Measurements from ENCODE around the gene HSD17B11.

Gene HSD17B11

GRCh38 chr4:87339440-87339839 lies 51.5 kb downstream of the HSD17B11 start:
- H3K4me3 ChIP-seq (replicated peaks; ENCODE audit: low read depth, low read length) = no peak overlapping the region
- no peak for TF ChIP-seq CTCF (IDR thresholded peaks at IDR 0.05; ENCODE audit: low read depth, low read length, missing control alignments)
- no peak for DNase-seq (ENCODE audit: extremely low read depth, low read depth)

DNA sequence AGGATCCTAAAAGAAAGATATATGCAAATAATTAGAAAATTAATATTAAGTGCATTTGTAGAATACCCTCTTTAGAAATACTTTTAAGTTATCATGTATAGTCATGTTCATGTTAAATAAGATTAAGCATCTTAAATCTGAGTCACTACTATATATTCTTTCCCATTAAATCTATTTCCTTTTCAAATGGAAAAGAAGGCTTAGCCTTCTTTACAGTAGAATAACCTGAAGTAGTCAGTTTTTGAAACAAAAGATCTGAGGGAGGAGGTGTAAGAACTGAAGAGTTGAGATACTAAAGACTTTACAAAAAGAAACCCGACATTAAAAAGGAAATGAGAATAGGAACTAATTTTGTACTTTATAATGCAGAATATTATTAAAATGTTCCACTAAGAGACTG lies 53.6 kb downstream of the HSD17B11 start:
- no peak for TF ChIP-seq CTCF (IDR thresholded peaks at IDR 0.05; ENCODE audit: low read depth, low read length, missing control alignments)
- no peak overlapping the region for H3K4me3 ChIP-seq (replicated peaks; ENCODE audit: low read depth, low read length)
- no peak for DNase-seq (ENCODE audit: extremely low read depth, low read depth)

- no peak for DNase-seq (ENCODE audit: extremely low read depth, low read depth)
- TF ChIP-seq CTCF (IDR thresholded peaks at IDR 0.05; ENCODE audit: low read depth, low read length, missing control alignments) = no peak
- no peak overlapping the region for H3K4me3 ChIP-seq (replicated peaks; ENCODE audit: low read depth, low read length)
These were observed 57.7 kb downstream of the HSD17B11 start for GRCh38 chr4:87333267-87333666.

DNA sequence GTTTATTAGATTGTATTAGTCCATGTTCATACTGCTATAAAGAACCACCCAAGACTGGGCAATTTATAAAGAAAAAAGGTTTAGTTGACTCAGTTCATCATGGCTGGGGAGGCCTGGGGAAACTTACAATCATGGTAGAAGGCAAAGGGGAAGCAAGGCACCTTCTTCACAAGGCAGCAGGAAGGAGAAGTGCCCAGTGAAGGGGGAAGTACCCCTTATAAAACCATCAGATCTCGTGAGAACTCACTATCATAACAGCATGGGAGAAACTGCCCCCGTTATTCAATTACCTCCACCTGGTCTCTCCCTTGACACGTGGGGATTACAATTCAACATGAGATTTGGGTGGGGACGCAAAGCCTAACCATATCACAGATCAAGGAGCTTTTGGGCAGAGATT lies 60.2 kb downstream of the HSD17B11 start:
- no peak for TF ChIP-seq CTCF (IDR thresholded peaks at IDR 0.05; ENCODE audit: low read depth, low read length, missing control alignments)
- no peak for DNase-seq (ENCODE audit: extremely low read depth, low read depth)
- H3K4me3 ChIP-seq (replicated peaks; ENCODE audit: low read depth, low read length) = no peak overlapping the region

DNA sequence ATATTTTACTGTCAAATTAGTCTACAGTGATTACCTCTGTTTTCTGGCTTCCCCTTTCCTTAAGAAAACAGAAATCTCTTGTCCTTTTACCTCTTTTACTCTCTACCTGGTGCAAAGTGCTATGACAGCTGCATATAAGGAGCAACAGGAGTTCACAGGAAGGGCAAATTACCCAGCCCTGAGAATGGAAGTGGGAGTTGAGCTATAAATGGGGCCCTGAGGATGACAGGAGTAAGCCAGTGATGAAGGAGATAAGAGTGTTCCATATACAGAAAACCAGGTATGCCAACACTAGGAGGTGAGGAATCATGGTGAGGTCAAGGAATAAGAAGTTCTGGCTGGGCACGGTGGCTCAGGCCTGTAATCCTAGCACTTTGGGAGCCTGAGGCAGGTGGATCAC lies 63.9 kb downstream of the HSD17B11 start:
- TF ChIP-seq CTCF (IDR thresholded peaks at IDR 0.05; ENCODE audit: low read depth, low read length, missing control alignments) = no peak
- DNase-seq (ENCODE audit: extremely low read depth, low read depth) = no peak
- no peak overlapping the region for H3K4me3 ChIP-seq (replicated peaks; ENCODE audit: low read depth, low read length)

DNA sequence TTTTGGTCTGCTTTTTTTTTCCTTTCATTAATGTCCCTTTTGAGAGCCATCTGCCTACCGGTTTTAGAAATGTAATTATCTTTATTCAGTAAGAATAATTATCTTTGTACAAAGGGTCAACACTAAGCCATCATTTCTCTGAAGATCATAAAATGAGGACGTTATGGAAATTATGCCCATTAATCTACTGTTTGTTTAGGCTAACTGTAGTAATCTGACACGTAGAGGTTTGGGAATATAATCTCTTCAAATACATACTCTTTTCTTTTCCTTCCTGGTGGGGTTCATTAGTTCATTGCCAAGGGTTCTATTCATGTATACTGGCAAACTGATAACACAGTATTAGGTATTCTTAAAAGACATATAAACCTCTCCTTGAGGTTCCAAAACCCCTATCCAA lies 64.5 kb downstream of the HSD17B11 start:
- TF ChIP-seq CTCF (IDR thresholded peaks at IDR 0.05; ENCODE audit: low read depth, low read length, missing control alignments) = no peak

DNA sequence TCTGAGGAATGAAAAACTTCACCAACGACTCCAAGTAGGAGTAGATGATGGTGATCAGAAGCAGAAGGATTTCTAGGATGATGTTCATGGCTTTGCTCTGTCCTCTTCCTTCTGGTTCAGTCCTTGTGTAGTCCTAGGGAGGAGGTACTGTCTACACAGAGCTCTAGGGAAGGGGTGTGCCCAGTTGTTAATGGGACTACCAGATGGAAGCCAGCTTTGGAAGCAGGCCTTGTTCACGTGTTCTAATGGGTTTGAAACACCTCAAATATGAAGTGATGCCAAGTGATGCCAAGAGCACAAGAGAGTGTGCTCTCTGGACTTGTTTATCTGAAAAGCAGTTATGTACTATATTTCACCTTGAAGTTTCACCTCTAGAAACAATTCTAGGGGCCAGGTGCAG lies 68.2 kb downstream of the HSD17B11 start, which contains the start of gene HSD17B13:
Gene HSD17B13 (minus strand): TSS at position 129 of the 400 bp plus-strand sequence. CDS start 41 bp downstream, at position 88.
- no peak within 1 kb of the TSS for H3K4me3 ChIP-seq (replicated peaks; ENCODE audit: low read depth, low read length)
- no peak for DNase-seq (ENCODE audit: extremely low read depth, low read depth)
- TF ChIP-seq CTCF (IDR thresholded peaks at IDR 0.05; ENCODE audit: low read depth, low read length, missing control alignments) = no peak

More for the DNA sequence above, 64.5 kb downstream of the HSD17B11 start:
- no peak for DNase-seq (ENCODE audit: extremely low read depth, low read depth)
- H3K4me3 ChIP-seq (replicated peaks; ENCODE audit: low read depth, low read length) = no peak overlapping the region

Data from HFF-Myc (cell line).